ENCODE data around the gene CCDC9B.

DNA sequence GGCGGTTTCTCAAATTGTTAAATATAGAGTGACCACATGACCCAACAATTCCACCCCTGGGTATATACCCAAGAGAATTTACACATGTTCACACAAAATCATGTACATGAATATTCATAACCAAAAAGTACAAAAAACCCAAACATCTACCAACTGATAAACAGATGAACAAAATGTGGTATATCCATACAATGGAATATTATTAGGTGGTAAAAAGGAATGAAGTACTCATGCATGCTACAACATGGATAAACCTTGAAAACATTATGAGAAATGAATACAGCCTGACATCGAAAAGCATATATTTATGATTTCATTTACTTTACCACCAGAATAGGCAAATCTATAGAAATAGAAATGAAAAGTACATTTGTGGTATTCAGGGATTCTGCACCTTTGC, 40.4 kb downstream of the CCDC9B start:
- TF ChIP-seq EZH2 (IDR thresholded peaks at IDR 0.05; ENCODE audit: insufficient read depth, poor library complexity, severe bottlenecking), result no peak
- no peak for TF ChIP-seq EZH2phosphoT487 (IDR thresholded peaks at IDR 0.05; ENCODE audit: insufficient read depth, low read depth)

Measured in GM23248 (cell line).